ENCODE results near the gene MAGI3. TPM values are rescaled to one million over a fixed set of nuclear protein-coding genes. Genes with fewer than 3 reads are reported as not detected.

Gene MAGI3
- 7.0 and 8.9 TPM in 2 replicates for total RNA-seq
- long read RNA-seq, full-length matches to known transcripts: 1 of 7 reads
- long read RNA-seq, partial matches to known transcripts: 5 of 7 reads
- long read RNA-seq, other reads (novel, unspliced or antisense): 1 of 7 reads

DNA sequence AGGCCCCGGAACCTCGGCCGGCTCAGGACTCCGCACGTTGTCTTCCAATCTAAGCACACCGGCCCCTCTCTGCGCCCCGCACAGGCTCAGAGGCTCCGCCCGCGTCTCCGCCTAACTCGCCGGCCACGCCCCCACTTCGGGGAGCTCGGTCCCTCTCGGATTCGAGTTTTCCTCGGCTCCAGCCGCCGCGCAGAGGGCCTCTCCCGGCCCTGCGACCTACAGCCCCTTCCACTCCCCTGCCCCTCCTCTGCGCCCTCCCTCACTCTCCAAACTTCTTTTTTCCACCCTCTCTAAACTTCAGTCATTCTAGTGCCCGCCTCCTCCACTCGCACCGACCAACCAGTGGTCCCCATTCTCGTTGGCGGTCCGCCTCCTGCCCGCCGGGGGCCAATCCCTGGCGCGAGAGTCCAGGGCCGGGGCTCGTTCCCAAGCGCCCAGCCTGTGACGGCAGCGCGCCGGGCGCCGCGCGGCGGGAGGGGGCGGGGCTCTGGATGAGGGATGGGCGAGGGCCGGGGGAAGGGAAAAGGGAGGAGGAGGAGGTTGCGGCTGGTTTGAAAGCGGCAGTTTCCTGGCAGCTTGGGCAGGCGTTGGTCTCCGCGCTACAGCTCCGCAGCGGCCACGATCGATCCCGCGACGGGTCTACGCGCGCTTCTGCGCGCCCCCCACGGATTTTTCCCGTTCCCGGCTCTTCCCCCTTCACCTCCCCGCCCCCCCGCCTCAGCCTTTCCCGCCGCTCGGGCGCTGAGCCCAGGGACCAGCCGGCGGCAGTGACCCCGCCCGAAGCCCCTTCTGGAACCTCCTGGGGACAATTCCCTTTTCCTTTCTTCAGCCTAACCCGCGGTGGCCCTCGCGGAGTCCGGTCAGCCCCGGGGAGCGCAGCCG, at the start of gene MAGI3:
TSS of gene MAGI3 (plus strand) at position 563 of the 882 bp plus-strand sequence. CDS start 519 bp downstream, outside the sequence.
- Mint-ChIP-seq H3K4me1 (ENCODE audit: unreplicated experiment) (peaks cover 30% of the 10 kb centered on the region), H3K27me3 (ENCODE audit: unreplicated experiment) (no peaks in the 10 kb centered on the region)
- TF ChIP-seq, protein P1, sequence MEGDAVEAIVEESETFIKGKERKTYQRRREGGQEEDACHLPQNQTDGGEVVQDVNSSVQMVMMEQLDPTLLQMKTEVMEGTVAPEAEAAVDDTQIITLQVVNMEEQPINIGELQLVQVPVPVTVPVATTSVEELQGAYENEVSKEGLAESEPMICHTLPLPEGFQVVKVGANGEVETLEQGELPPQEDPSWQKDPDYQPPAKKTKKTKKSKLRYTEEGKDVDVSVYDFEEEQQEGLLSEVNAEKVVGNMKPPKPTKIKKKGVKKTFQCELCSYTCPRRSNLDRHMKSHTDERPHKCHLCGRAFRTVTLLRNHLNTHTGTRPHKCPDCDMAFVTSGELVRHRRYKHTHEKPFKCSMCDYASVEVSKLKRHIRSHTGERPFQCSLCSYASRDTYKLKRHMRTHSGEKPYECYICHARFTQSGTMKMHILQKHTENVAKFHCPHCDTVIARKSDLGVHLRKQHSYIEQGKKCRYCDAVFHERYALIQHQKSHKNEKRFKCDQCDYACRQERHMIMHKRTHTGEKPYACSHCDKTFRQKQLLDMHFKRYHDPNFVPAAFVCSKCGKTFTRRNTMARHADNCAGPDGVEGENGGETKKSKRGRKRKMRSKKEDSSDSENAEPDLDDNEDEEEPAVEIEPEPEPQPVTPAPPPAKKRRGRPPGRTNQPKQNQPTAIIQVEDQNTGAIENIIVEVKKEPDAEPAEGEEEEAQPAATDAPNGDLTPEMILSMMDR (IDR thresholded peaks at IDR 0.05): no peak

DNA sequence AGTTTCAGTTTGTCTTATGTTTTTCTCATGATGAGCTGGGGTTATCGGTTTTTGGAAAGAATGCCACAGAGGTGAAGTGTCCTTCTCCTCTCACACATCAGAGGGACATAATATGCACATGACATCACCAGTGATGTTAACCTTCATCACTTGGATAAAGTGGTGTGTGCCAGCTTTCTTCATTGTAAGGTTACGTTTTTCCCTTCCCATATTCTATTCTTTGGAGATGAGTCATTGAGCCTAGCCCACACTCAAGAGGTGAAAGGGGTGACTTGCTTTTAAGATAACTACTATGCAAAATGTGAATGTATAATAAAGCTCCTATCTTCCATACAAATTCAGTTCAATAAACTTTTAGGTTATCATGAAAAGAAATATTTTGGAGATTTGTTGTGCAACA, 36.7 kb upstream of the MAGI3 start:
- no peaks in the 10 kb centered on the region for H3K9me3 Mint-ChIP-seq (ENCODE audit: unreplicated experiment)

More for the DNA sequence above, at the start of gene MAGI3:
- peak; percentile 100 for DNase-seq (ENCODE audit: extremely low spot score, unreplicated experiment)
- no peaks in the 10 kb centered on the region for H3K36me3 Mint-ChIP-seq (ENCODE audit: unreplicated experiment)
- peak within 1 kb of the TSS; percentile 86 for H3K4me3 Mint-ChIP-seq (ENCODE audit: unreplicated experiment)
- peaks cover 4% of the 10 kb centered on the region for H3K9me3 Mint-ChIP-seq (ENCODE audit: unreplicated experiment)
- peak within 1 kb of the TSS; percentile 81 for H3K27ac Mint-ChIP-seq (ENCODE audit: unreplicated experiment)

DNA sequence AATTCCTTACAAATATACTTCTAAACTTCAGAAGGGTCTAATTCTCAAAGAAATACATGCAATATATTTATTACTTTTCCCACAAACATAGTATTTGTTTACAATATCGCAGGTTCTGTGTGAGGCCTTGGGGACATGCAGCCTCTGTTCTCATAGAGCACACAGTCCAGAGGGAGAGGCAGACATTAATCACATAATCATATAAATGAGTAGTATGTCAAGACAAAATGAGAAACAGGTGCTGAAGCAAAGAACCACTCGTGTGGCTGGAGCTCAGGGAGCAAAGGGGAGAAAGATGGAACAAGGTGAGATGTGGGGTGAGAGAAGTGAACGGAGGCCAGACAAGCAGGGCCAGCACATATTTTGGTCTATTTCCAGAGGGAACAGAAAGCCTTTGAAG, 26.4 kb upstream of the MAGI3 start:
- Mint-ChIP-seq H3K36me3 (ENCODE audit: unreplicated experiment) (no peaks in the 10 kb centered on the region), H3K4me1 (ENCODE audit: unreplicated experiment) (no peaks in the 10 kb centered on the region), H3K4me3 (ENCODE audit: unreplicated experiment) (no peak overlapping the region), H3K27ac (ENCODE audit: unreplicated experiment) (no peak overlapping the region), H3K9me3 (ENCODE audit: unreplicated experiment) (no peaks in the 10 kb centered on the region), H3K27me3 (ENCODE audit: unreplicated experiment) (peaks cover 9% of the 10 kb centered on the region)
- TF ChIP-seq, protein P1 (IDR thresholded peaks at IDR 0.05): no peak
- no peak for DNase-seq (ENCODE audit: extremely low spot score, unreplicated experiment)

More for the DNA sequence above, 36.7 kb upstream of the MAGI3 start:
- Mint-ChIP-seq H3K4me1 (ENCODE audit: unreplicated experiment) (no peaks in the 10 kb centered on the region), H3K27me3 (ENCODE audit: unreplicated experiment) (peaks cover 31% of the 10 kb centered on the region), H3K4me3 (ENCODE audit: unreplicated experiment) (no peak overlapping the region), H3K27ac (ENCODE audit: unreplicated experiment) (no peak overlapping the region), H3K36me3 (ENCODE audit: unreplicated experiment) (no peaks in the 10 kb centered on the region)
- TF ChIP-seq, protein P1 (IDR thresholded peaks at IDR 0.05): no peak
- no peak for DNase-seq (ENCODE audit: extremely low spot score, unreplicated experiment)

DNA sequence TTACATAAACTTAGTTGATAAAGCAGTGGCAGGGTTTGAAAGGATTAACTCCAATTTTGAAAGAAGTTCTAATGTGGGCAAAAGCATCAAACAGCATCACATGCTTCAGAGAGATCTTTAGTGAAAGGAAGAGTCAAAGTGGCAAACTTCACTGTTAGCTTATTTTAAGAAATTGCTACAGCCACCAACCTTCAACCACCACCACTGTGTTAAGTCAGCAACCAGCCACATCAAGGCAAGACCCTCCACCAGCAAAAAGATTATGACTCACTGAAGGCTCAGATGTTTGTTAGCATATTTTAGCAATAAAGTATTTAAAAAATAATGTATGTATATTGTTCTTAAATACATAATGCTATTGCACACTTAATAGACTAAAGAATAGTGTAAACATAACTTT, 21.3 kb upstream of the MAGI3 start:
- DNase-seq (ENCODE audit: extremely low spot score, unreplicated experiment): no peak
- Mint-ChIP-seq H3K9me3 (ENCODE audit: unreplicated experiment) (no peaks in the 10 kb centered on the region), H3K36me3 (ENCODE audit: unreplicated experiment) (no peaks in the 10 kb centered on the region), H3K27ac (ENCODE audit: unreplicated experiment) (no peak overlapping the region), H3K4me1 (ENCODE audit: unreplicated experiment) (no peaks in the 10 kb centered on the region), H3K4me3 (ENCODE audit: unreplicated experiment) (no peak overlapping the region), H3K27me3 (ENCODE audit: unreplicated experiment) (peaks cover 20% of the 10 kb centered on the region)
- TF ChIP-seq, protein P1 (IDR thresholded peaks at IDR 0.05): no peak

DNA sequence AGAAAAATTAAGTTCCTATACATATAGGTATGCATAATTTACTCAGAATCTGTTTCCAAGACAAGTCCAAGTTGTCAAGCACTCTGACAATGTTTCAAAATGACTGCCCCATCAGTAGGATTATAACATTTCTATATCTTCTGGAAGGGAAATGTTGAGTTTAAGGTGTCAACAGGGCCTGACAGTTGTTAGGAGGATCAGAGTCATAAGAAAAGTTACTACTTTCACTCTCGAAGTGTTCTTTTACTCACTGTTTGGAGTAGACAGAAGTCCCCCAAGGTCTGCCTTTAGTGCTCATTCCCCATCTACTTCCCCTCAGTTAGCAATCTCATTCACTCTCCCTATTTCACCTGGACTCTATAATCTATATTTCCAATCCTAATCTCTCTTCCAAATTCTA, 20.6 kb upstream of the MAGI3 start:
- Mint-ChIP-seq H3K4me1 (ENCODE audit: unreplicated experiment) (no peaks in the 10 kb centered on the region), H3K27me3 (ENCODE audit: unreplicated experiment) (peaks cover 25% of the 10 kb centered on the region), H3K4me3 (ENCODE audit: unreplicated experiment) (no peak overlapping the region), H3K27ac (ENCODE audit: unreplicated experiment) (no peak overlapping the region), H3K36me3 (ENCODE audit: unreplicated experiment) (no peaks in the 10 kb centered on the region), H3K9me3 (ENCODE audit: unreplicated experiment) (no peaks in the 10 kb centered on the region)
- TF ChIP-seq, protein P1 (IDR thresholded peaks at IDR 0.05): no peak
- no peak for DNase-seq (ENCODE audit: extremely low spot score, unreplicated experiment)
